GM12801 (cell line): ENCODE measurements around the gene ZNF865.

ENCODE experiments used
- CTCF ChIP-seq: IDR thresholded peaks from one replicate; pipeline ENCODE4 v1.5.1; 2011; ENCODE audit warnings: control low read depth; ENCODE audit not compliant: insufficient read length; ENCODE audit errors: extremely low read depth

Gene ZNF865

DNA sequence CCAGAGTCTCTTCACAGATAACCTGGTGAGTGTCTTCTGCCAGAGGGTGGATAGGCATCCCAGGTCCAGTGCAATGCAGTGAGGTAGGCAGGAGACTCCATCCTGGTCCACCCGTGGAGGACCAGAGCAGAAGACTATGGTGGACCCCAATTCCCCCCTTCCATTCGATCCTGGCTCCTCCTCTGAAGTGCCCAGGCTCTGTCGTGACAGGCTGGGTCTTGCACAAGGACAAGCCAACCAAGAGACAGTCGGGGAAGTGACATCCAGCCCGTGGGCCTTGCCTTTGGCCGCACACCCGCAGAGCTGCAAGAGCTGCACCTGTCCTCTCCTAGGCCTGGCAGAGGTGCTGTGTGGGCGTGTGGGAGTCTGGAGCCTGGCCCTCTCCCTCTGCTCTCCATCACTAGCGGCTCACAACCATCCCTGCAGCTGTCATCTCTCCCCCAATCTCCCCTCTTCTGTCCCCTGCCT is 15.8 kb downstream of the ZNF865 start:
- TF ChIP-seq CTCF, result no peak

GRCh38 chr19:55621673-55622231 is 16.3 kb downstream of the ZNF865 start:
- TF ChIP-seq CTCF, result no peak

DNA sequence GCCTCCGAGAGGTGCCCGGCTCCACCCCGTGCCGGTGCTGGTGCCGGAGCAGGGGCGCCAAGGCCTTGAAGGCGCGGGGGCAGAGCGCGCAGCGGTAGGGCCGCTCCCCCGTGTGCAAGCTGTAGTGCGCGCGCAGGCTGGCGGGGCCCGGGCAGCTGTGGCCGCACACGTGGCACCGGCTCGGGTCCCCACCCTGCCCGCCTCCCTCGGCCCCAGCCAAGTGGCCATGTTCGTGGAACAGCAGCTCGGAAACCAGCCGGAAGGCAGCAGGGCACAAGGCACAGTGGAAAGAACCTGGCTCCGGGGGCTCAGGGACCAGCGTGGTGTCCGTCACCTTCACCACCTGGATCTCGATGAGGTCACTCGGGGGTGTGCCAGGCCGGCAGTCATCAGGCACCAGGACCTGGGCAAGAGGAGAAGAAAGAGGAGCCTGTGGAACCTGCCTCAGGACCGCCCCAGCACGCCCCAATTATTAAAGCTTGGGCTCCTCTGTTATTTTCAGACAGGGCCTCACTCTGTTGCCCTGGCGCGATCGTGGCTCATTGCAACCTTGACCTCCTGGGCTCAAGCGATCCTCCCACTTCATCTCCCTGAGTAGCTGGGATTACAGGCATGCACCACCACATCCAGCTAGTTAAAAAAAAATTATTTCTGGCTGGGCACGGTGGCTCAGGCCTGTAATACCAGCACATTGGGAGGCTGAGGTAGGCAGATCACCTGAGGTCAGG is 17.0 kb downstream of the ZNF865 start:
- no peak for TF ChIP-seq CTCF

DNA sequence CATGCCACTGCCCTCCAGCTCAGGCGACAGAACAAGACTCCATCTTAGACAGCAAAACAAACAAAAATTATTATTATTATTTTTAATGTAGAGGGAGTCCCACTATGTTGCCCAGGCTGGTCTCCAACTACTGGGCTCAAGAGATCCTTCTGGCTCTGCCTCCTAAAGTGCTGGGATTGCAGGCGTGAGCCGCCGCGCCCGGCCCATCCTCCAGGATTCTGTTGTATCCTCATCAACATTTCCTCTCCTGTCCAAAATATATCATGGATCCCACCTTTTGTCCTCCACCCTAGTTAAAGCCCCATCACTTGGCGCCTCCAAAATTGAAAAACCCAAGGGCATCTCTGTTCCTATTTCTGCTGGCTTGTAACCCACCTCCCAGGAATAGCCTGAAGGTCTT is 17.7 kb downstream of the ZNF865 start:
- no peak for TF ChIP-seq CTCF

DNA sequence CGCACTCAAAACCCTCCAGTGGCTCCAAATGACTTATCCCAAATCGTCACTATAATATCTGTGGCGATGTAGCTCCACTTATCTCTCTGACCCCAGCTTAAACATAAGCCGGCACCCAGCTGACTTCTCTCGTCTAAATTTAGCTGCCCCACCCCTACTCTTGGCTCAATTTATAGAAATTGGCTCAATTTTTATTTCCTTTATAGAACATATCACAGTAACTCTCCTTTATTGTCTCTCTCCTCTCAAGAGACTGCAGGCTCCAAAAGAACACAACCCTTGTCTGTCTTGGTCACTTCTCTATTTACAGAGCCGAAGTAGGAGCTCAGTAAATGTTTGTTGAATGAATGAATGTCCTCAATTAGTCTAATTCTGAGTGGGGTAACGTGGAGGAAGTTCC is 18.1 kb downstream of the ZNF865 start:
- TF ChIP-seq CTCF, result no peak

GRCh38 chr19:55624109-55625003 is 18.9 kb downstream of the ZNF865 start, which contains the start of gene ZNF784:
Gene ZNF784 (minus strand): TSS chr19:55624566. CDS start chr19:55624561, 5 bp downstream.
- no peak for TF ChIP-seq CTCF

GRCh38 chr19:55625004-55625326 is 19.5 kb downstream of the ZNF865 start:
- TF ChIP-seq CTCF, result no peak
